Sigmoid colon (tissue), 7 donors: ENCODE results near the gene UNC93B1. TPM values are rescaled to one million over a fixed set of nuclear protein-coding genes. Genes with fewer than 3 reads are reported as not detected.

ENCODE experiments used
- DNase-seq: peaks from one replicate; pipeline ENCODE4 v3.0.0-alpha.2; 2019
- H3K27ac ChIP-seq, 4 donors: fragments of 200-600 bp; sonication (generic); one replicate each; pipeline ENCODE4 v1.5.1; 2016 to 2019; ENCODE audit warnings: mild to moderate bottlenecking in 1 of 4
- H3K27me3 ChIP-seq, 3 donors: fragments of 200-600 bp; sonication (generic); one replicate each; pipeline ENCODE4 v1.5.1; 2019; ENCODE audit warnings: mild to moderate bottlenecking in 1 of 3
- H3K36me3 ChIP-seq, 4 donors: fragments of 200-600 bp; sonication (generic); one replicate each; pipeline ENCODE4 v1.5.1; 2016 to 2019
- H3K4me1 ChIP-seq, 4 donors: fragments of 200-600 bp; sonication (generic); one replicate each; pipeline ENCODE4 v1.5.1; 2017 to 2019
- H3K4me3 ChIP-seq, 4 donors: fragments of 200-600 bp; sonication (generic); one replicate each; pipeline ENCODE4 v1.5.1; 2017 to 2019; ENCODE audit warnings: mild to moderate bottlenecking in 2 of 4, moderate library complexity in 1 of 4
- H3K9me3 ChIP-seq, 4 donors: fragments of 200-600 bp in 3 of 4; sonication (generic) in 3 of 4; one replicate each; pipeline versions ENCODE4 v1.5.1 to v1.6.1; 2013 to 2019
- CTCF ChIP-seq, 4 experiments: fragments of 450-650 bp in 3 of 4; fragments of 200-600 bp in 1 of 4; IDR thresholded peaks; one replicate each; pipeline ENCODE4 v1.5.1; 2016 to 2019; ENCODE audit warnings: antibody characterized with exemption in 4 of 4, mild to moderate bottlenecking in 3 of 4, moderate library complexity in 2 of 4
- EP300 ChIP-seq, 4 donors: sonication (generic); formaldehyde crosslinking; IDR thresholded peaks; one replicate each; pipeline ENCODE4 v1.6.1; 2017; ENCODE audit warnings: antibody characterized with exemption in 4 of 4
- POLR2A ChIP-seq, 2 donors: fragments of 450-650 bp; IDR thresholded peaks; one replicate each; pipeline ENCODE4 v1.6.1; 2016; ENCODE audit warnings: antibody characterized with exemption in 2 of 2, mild to moderate bottlenecking in 2 of 2, moderate library complexity in 2 of 2
- POLR2AphosphoS5 ChIP-seq, 4 donors: sonication (generic); formaldehyde crosslinking; IDR thresholded peaks; one replicate each; pipeline ENCODE4 v1.6.1; 2017; ENCODE audit warnings: antibody characterized with exemption in 4 of 4
- WGBS, 2 donors: extraction: QIAGEN DNeasy Blood & Tissue Kit; methylation state at CpG; one replicate each; pipeline ENCODE4 v1.1.7; 2013; 5-methylcytosine and 5-hydroxymethylcytosine counted together
- intact Hi-C: fragments of 100-400 bp; cut with DNase I; formaldehyde crosslinking; loops from one replicate; pipeline ENCODE4 v1.15.1; 2023
- polyA plus RNA-seq, 3 donors: library from polyadenylated mRNA; stranded (reverse); fragments of 200-250 nt; gene quantifications; one replicate each; pipeline ENCODE4 v1.2.3, GENCODE V29; 2013
- total RNA-seq, 4 donors: library from RNA; depleted of rRNA; stranded (reverse); fragments of >200 nt; gene quantifications; one replicate each; pipeline ENCODE4 v1.1.0, GENCODE V29; 2016
- donor health status: healthy with polysubstance abuse.
- donor health status: Bipolar disorder and iron deficiency.
- donor health status: healthy.

Gene UNC93B1
- total and polyA plus RNA-seq, 7 donors, result 11.4 to 52.7 (median 25.0) TPM

GRCh38 chr11:68017980-68018729 is 14.3 kb upstream of the UNC93B1 start:
- TF ChIP-seq EP300 (IDR thresholded peaks at IDR 0.05) (no peak), CTCF (IDR thresholded peaks at IDR 0.05) (no peak), POLR2AphosphoS5 (IDR thresholded peaks at IDR 0.05) (no peak), POLR2A (IDR thresholded peaks at IDR 0.05) (no peak)
- Histone ChIP-seq H3K4me1 (peaks cover 0 to 27% (median 18%) of the 10 kb centered on the region in 4 donors), H3K4me3 (no peak overlapping the region), H3K9me3 (no peaks in the 10 kb centered on the region), H3K27me3 (no peaks in the 10 kb centered on the region), H3K27ac (no peak overlapping the region), H3K36me3 (peaks cover 0 to 6% (median 0%) of the 10 kb centered on the region in 4 donors)
- 73 to 84% methylated on average over 27 of the region's 27 CpGs for WGBS, 2 donors
- DNase-seq, result no peak
- intact Hi-C loops, result no loop called here

GRCh38 chr11:68016904-68017817 is 13.3 kb upstream of the UNC93B1 start:
- WGBS, 2 donors, result 51 to 71% methylated on average over 16 of the region's 16 CpGs
- Histone ChIP-seq H3K9me3 (no peaks in the 10 kb centered on the region), H3K27me3 (no peaks in the 10 kb centered on the region), H3K4me1 (peaks cover 0 to 36% (median 27%) of the 10 kb centered on the region in 4 donors), H3K27ac (no peak overlapping the region), H3K36me3 (peaks cover 0 to 6% (median 0%) of the 10 kb centered on the region in 4 donors), H3K4me3 (no peak overlapping the region)
- TF ChIP-seq POLR2A (IDR thresholded peaks at IDR 0.05) (no peak), EP300 (IDR thresholded peaks at IDR 0.05) (no peak), POLR2AphosphoS5 (IDR thresholded peaks at IDR 0.05) (no peak), CTCF (IDR thresholded peaks at IDR 0.05) (no peak)
- DNase-seq, result no peak
- intact Hi-C loops, result no loop called here

GRCh38 chr11:68016161-68016903 is 12.4 kb upstream of the UNC93B1 start:
- no peak overlapping the region for H3K4me3 ChIP-seq
- H3K36me3 ChIP-seq, result no peaks in the 10 kb centered on the region
- no peaks in the 10 kb centered on the region for H3K9me3 ChIP-seq
- TF ChIP-seq POLR2A (IDR thresholded peaks at IDR 0.05), result no peak
- no peak for TF ChIP-seq POLR2AphosphoS5 (IDR thresholded peaks at IDR 0.05)
- 71 to 72% methylated on average over 13 of the region's 13 CpGs for WGBS, 2 donors
- DNase-seq, result no peak
- H3K4me1 ChIP-seq, result peaks cover 0 to 44% (median 33%) of the 10 kb centered on the region in 4 donors
- intact Hi-C loops, result no loop called here
- H3K27me3 ChIP-seq, result no peaks in the 10 kb centered on the region
- no peak overlapping the region for H3K27ac ChIP-seq

GRCh38 chr11:68015467-68015866 is 11.6 kb upstream of the UNC93B1 start:
- intact Hi-C loops, result no loop called here
- peaks cover 0 to 53% (median 42%) of the 10 kb centered on the region in 4 donors for H3K4me1 ChIP-seq
- H3K27me3 ChIP-seq, result no peaks in the 10 kb centered on the region
- no peak for DNase-seq
- TF ChIP-seq POLR2A (IDR thresholded peaks at IDR 0.05) (no peak), POLR2AphosphoS5 (IDR thresholded peaks at IDR 0.05) (no peak), CTCF (IDR thresholded peaks at IDR 0.05) (no peak), EP300 (IDR thresholded peaks at IDR 0.05) (no peak)
- H3K27ac ChIP-seq, result no peak overlapping the region
- H3K4me3 ChIP-seq, result no peak overlapping the region
- WGBS, 2 donors, result 95 to 96% methylated on average over 8 of the region's 8 CpGs
- no peaks in the 10 kb centered on the region for H3K9me3 ChIP-seq
- H3K36me3 ChIP-seq, result no peaks in the 10 kb centered on the region
